Muscle layer of colon (tissue), 2 donors: ENCODE measurements around the gene OXER1.
A peak's percentile ranks its signal among the peaks of the same experiment; 100 is the strongest.

Source experiments
- H3K27ac ChIP-seq: one replicate; pipeline ENCODE4 v1.7.0; 2013; ENCODE audit warnings: low read depth, mild to moderate bottlenecking, low read length, moderate library complexity
- H3K27me3 ChIP-seq, 2 donors: one replicate each; pipeline ENCODE4 v1.7.0; 2013; ENCODE audit warnings: low read length in 2 of 2, mild to moderate bottlenecking in 2 of 2; ENCODE audit not compliant: insufficient read depth in 2 of 2, control insufficient read depth in 1 of 2
- H3K36me3 ChIP-seq: one replicate; pipeline ENCODE4 v1.7.0; 2013; ENCODE audit warnings: mild to moderate bottlenecking, low read length; ENCODE audit not compliant: insufficient read depth
- H3K4me1 ChIP-seq: one replicate; pipeline ENCODE4 v1.7.0; 2013; ENCODE audit warnings: mild to moderate bottlenecking, low read length; ENCODE audit not compliant: insufficient read depth
- H3K4me3 ChIP-seq, 2 donors: one replicate each; pipeline ENCODE4 v1.7.0; 2013; ENCODE audit warnings: low read length in 2 of 2, low read depth in 1 of 2, mild to moderate bottlenecking in 1 of 2, moderate library complexity in 1 of 2
- H3K9ac ChIP-seq: one replicate; pipeline ENCODE4 v1.7.0; 2013; ENCODE audit warnings: low read length
- H3K9me3 ChIP-seq: one replicate; pipeline ENCODE4 v1.7.0; 2013; ENCODE audit warnings: mild to moderate bottlenecking, low read length
- donor health status: abdominal sarcoma.
- donor health status: Adenocarcinoma of cecum.

Gene OXER1

GRCh38 chr2:42781181-42781580 is 17.2 kb upstream of the OXER1 start:
- H3K9me3 ChIP-seq = no peaks in the 10 kb centered on the region

GRCh38 chr2:42777883-42778805 is 14.2 kb upstream of the OXER1 start:
- H3K4me3 ChIP-seq = no peak overlapping the region
- no peaks in the 10 kb centered on the region for H3K4me1 ChIP-seq
- no peaks in the 10 kb centered on the region for H3K27me3 ChIP-seq
- no peak overlapping the region for H3K9ac ChIP-seq
- H3K9me3 ChIP-seq = no peaks in the 10 kb centered on the region
- H3K36me3 ChIP-seq = no peaks in the 10 kb centered on the region
- H3K27ac ChIP-seq = no peak overlapping the region

More at GRCh38 chr2:42781181-42781580, 17.2 kb upstream of the OXER1 start:
- Histone ChIP-seq H3K4me3 (no peak overlapping the region), H3K27me3 (no peaks in the 10 kb centered on the region), H3K4me1 (no peaks in the 10 kb centered on the region), H3K27ac (no peak overlapping the region), H3K36me3 (no peaks in the 10 kb centered on the region), H3K9ac (no peak overlapping the region)

GRCh38 chr2:42775810-42776209 is 11.9 kb upstream of the OXER1 start:
- Histone ChIP-seq H3K4me1 (no peaks in the 10 kb centered on the region), H3K9ac (no peak overlapping the region), H3K9me3 (no peaks in the 10 kb centered on the region), H3K36me3 (no peaks in the 10 kb centered on the region), H3K27me3 (no peaks in the 10 kb centered on the region), H3K27ac (no peak overlapping the region), H3K4me3 (no peak overlapping the region)

GRCh38 chr2:42775186-42775585 is 11.3 kb upstream of the OXER1 start:
- Histone ChIP-seq H3K27ac (no peak overlapping the region), H3K27me3 (no peaks in the 10 kb centered on the region), H3K4me3 (no peak overlapping the region), H3K36me3 (no peaks in the 10 kb centered on the region), H3K9me3 (no peaks in the 10 kb centered on the region), H3K4me1 (no peaks in the 10 kb centered on the region), H3K9ac (no peak overlapping the region)

GRCh38 chr2:42771546-42772153 is 7.7 kb upstream of the OXER1 start:
- no peaks in the 10 kb centered on the region for H3K27me3 ChIP-seq
- no peak overlapping the region for H3K9ac ChIP-seq
- H3K4me1 ChIP-seq = no peaks in the 10 kb centered on the region
- peak overlapping the region; percentile 63 for H3K27ac ChIP-seq
- H3K4me3 ChIP-seq = no peak overlapping the region
- no peaks in the 10 kb centered on the region for H3K36me3 ChIP-seq
- no peaks in the 10 kb centered on the region for H3K9me3 ChIP-seq

- H3K4me1 ChIP-seq = no peaks in the 10 kb centered on the region
Measured at GRCh38 chr2:42770288-42771131, 6.6 kb upstream of the OXER1 start.

GRCh38 chr2:42769583-42770287 is 5.8 kb upstream of the OXER1 start:
- Histone ChIP-seq H3K9ac (no peak overlapping the region), H3K9me3 (no peaks in the 10 kb centered on the region), H3K4me3 (no peak overlapping the region), H3K27me3 (no peaks in the 10 kb centered on the region), H3K27ac (no peak overlapping the region), H3K4me1 (no peaks in the 10 kb centered on the region), H3K36me3 (no peaks in the 10 kb centered on the region)

More at GRCh38 chr2:42770288-42771131, 6.6 kb upstream of the OXER1 start:
- Histone ChIP-seq H3K9me3 (no peaks in the 10 kb centered on the region), H3K4me3 (no peak overlapping the region), H3K36me3 (no peaks in the 10 kb centered on the region), H3K9ac (no peak overlapping the region), H3K27ac (no peak overlapping the region), H3K27me3 (no peaks in the 10 kb centered on the region)

- Histone ChIP-seq H3K9ac (no peak overlapping the region), H3K27ac (no peak overlapping the region), H3K4me3 (no peak overlapping the region), H3K4me1 (no peaks in the 10 kb centered on the region), H3K36me3 (no peaks in the 10 kb centered on the region), H3K27me3 (no peaks in the 10 kb centered on the region), H3K9me3 (no peaks in the 10 kb centered on the region)
Measured at GRCh38 chr2:42768706-42769256, 4.8 kb upstream of the OXER1 start.

- no peak overlapping the region for H3K9ac ChIP-seq
- H3K4me1 ChIP-seq = no peaks in the 10 kb centered on the region
- no peaks in the 10 kb centered on the region for H3K36me3 ChIP-seq
- no peak overlapping the region for H3K4me3 ChIP-seq
- no peaks in the 10 kb centered on the region for H3K27me3 ChIP-seq
- no peak overlapping the region for H3K27ac ChIP-seq
- no peaks in the 10 kb centered on the region for H3K9me3 ChIP-seq
Measured at GRCh38 chr2:42767899-42768705, 4.2 kb upstream of the OXER1 start.
